Left ventricle myocardium superior (tissue), 1 donor: Measurements from ENCODE around the gene FTO. TPM values are rescaled to one million over a fixed set of nuclear protein-coding genes. Genes with fewer than 3 reads are reported as not detected.

Experiments used
- ATAC-seq: fragments of 200-7000 bp; cut with Tn5 transposase; one replicate; pipeline ENCODE4 v1.9.1; 2020; ENCODE audit warnings: mild to moderate bottlenecking, moderate library complexity
- DNase-seq: peaks from one replicate; pipeline ENCODE4 v3.0.0-alpha.2; 2020
- intact Hi-C: fragments of 100-400 bp; cut with micrococcal nuclease; formaldehyde crosslinking; loops from one replicate; pipeline ENCODE4 v1.11.0; 2022
- total RNA-seq: library from RNA; stranded (reverse); fragmentation: NEBNext Ultra II Directional; extraction: Animal tissue kit (Norgen Biotek cat#: 25700); gene quantifications from one replicate; pipeline ENCODE4 v1.2.1, GENCODE V29; 2021
- donor health status: DM: no; HTN: yes; CAD: no; lungs with severe emphysema.

The FTO gene
- total RNA-seq, 1 donor from 2014 or later: 71.8 TPM

- peak; percentile 12 for ATAC-seq
- intact Hi-C loops: no loop called here
- no peak for DNase-seq
These were observed 207.6 kb downstream of the FTO start for GRCh38 chr16:53911513-53911912.

GRCh38 chr16:53912155-53912554 lies 208.2 kb downstream of the FTO start:
- DNase-seq (no peak), ATAC-seq (no peak)
- intact Hi-C loops: no loop called here

- intact Hi-C loops: no loop called here
- DNase-seq: no peak
- ATAC-seq: peak; percentile 64
These were observed 209.3 kb downstream of the FTO start for GRCh38 chr16:53913099-53913870.

GRCh38 chr16:53913920-53914319 lies 210.0 kb downstream of the FTO start:
- DNase-seq: peak; percentile 25
- ATAC-seq: no peak
- intact Hi-C loops: no loop called here

GRCh38 chr16:53914736-53915135 lies 210.8 kb downstream of the FTO start:
- intact Hi-C loops: no loop called here
- no peak for DNase-seq
- ATAC-seq: no peak

- ATAC-seq (peak; percentile 24), DNase-seq (no peak)
- intact Hi-C loops: no loop called here
These were observed 211.7 kb downstream of the FTO start for GRCh38 chr16:53915452-53916160.

- no peak for DNase-seq
These were observed 217.0 kb downstream of the FTO start for GRCh38 chr16:53920988-53921387.

GRCh38 chr16:53922067-53922806 lies 218.3 kb downstream of the FTO start:
- DNase-seq (no peak), ATAC-seq (no peak)
- intact Hi-C loops: no loop called here

More at GRCh38 chr16:53920988-53921387, 217.0 kb downstream of the FTO start:
- intact Hi-C loops: no loop called here
- no peak for ATAC-seq

- ATAC-seq: no peak
- no peak for DNase-seq
- intact Hi-C loops: no loop called here
These were observed 219.0 kb downstream of the FTO start for GRCh38 chr16:53922807-53923571.

- intact Hi-C loops: no loop called here
- no peak for ATAC-seq
- DNase-seq: no peak
These were observed 220.6 kb downstream of the FTO start for GRCh38 chr16:53924331-53925106.

GRCh38 chr16:53925107-53925410 lies 221.1 kb downstream of the FTO start:
- ATAC-seq (no peak), DNase-seq (no peak)
- intact Hi-C loops: no loop called here

GRCh38 chr16:53925526-53925925 lies 221.6 kb downstream of the FTO start:
- DNase-seq: no peak
- intact Hi-C loops: no loop called here
- ATAC-seq: no peak

- ATAC-seq (no peak), DNase-seq (no peak)
- intact Hi-C loops: no loop called here
These were observed 222.3 kb downstream of the FTO start for GRCh38 chr16:53926209-53926608.

GRCh38 chr16:53932975-53933374 lies 229.0 kb downstream of the FTO start:
- ATAC-seq (no peak), DNase-seq (no peak)
- intact Hi-C loops: no loop called here

- ATAC-seq: no peak
- DNase-seq: no peak
- intact Hi-C loops: no loop called here
These were observed 229.5 kb downstream of the FTO start for GRCh38 chr16:53933407-53933806.

- intact Hi-C loops: no loop called here
- ATAC-seq (no peak), DNase-seq (no peak)
These were observed 232.1 kb downstream of the FTO start for GRCh38 chr16:53936052-53936451.

GRCh38 chr16:53936529-53936928 lies 232.6 kb downstream of the FTO start:
- DNase-seq (no peak), ATAC-seq (no peak)
- intact Hi-C loops: no loop called here

GRCh38 chr16:53937161-53937880 lies 233.4 kb downstream of the FTO start:
- no peak for DNase-seq
- ATAC-seq: no peak
- intact Hi-C loops: no loop called here
